ENCODE measurements around the gene LRRC40. TPM values are rescaled to one million over a fixed set of nuclear protein-coding genes. Genes with fewer than 3 reads are reported as not detected.

LRRC40 gene
- polyA plus RNA-seq, 3 donors, result 3.0 to 9.3 (median 5.7) TPM

DNA sequence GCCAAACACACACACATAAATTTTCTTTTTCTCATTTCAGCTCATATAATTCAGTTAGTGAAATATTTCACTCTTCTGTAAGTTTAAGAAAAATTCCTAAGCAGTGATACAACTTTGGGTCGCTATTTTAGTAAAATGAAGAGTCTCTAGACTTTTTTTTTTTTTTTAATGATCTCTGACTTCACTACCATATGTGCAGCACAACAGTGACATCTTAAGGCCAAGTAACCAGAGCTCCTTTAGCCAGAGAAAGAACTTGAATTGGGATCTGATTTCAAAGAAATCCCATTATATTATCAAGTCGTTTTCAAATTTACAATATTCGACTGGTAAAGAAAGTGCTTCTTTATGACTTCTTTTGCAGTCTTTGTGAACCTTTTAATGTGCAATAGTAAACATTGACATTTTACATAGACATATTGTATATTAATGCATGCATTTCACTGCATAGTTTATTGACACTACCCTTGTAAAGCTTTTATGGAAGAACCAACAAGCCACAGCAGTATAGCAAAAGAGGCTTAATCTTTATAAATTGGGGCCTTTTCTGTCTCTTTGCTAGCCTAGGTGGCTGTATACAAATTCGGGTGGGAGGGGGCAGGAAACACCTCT lies 62.2 kb downstream of the LRRC40 start:
- WGBS, 3 donors, result 56 to 68% (median 67%) methylated on average over 4 of the region's 4 CpGs

DNA sequence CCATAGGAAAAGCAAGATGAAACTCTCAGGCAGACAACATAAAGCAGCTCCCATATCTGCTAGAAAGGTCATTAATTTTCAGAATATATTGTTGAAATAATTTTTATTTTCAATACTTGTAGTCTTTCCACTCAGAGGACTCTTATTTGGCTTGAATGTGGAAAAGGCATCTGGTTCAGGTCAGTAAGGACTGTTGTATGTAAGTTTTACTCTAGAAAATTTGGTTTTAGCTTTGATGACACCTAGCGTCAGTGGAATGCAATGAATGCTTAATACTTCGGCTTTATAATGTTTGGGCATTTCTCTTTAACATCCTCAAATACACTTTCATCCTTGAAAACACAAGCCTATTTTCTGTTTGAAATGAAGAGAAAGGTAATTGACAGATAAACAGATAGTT lies 63.3 kb downstream of the LRRC40 start:
- 55 to 67% (median 65%) methylated on average over 2 of the region's 2 CpGs for WGBS, 3 donors
- H3K27ac ChIP-seq (ENCODE audit: low read depth, low read length), result no peak overlapping the region

More for the DNA sequence above, 62.2 kb downstream of the LRRC40 start:
- H3K27ac ChIP-seq (ENCODE audit: low read depth, low read length), result no peak overlapping the region

DNA sequence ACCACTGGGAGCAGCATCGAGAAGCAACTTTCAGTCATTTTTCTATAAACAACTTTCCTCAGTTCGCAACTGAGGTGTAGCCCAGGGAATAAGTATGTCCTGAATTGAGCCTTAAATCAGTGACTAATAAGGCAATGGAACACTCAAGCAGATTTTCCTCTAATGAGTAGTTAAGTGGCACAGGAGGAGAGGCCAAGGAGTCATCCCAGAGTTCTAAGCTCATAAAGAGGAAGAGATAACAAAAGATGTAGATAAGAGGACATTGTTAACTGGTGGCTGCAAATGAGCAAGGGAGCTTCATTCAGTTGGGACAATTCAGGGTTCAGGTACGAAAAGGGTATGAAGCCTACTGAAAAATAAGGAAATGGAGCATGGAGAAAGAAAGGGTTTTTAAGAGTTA lies 64.5 kb downstream of the LRRC40 start:
- 68 to 71% (median 68%) methylated on average over 3 of the region's 3 CpGs for WGBS, 3 donors
- H3K27ac ChIP-seq (ENCODE audit: low read depth, low read length), result no peak overlapping the region

DNA sequence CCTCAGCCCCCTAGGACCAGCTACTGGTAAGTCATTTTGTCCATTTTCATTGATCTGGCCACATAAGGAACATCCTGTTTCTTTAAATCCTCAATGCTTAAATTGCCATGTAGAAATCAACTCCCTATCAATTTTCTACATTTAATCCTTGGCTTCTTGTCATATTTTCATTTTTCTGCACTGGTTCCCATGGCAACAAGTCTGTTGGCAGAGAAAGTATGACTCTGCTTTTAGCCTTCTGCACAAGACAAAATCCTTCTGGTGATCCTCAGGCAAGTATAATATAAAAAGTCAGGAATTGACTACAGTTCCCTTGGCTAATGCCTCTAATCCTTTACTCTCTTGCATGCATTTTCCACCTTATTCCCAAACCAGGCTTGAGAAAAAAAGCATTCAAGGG lies 65.0 kb downstream of the LRRC40 start:
- no peak overlapping the region for H3K27ac ChIP-seq (ENCODE audit: low read depth, low read length)

DNA sequence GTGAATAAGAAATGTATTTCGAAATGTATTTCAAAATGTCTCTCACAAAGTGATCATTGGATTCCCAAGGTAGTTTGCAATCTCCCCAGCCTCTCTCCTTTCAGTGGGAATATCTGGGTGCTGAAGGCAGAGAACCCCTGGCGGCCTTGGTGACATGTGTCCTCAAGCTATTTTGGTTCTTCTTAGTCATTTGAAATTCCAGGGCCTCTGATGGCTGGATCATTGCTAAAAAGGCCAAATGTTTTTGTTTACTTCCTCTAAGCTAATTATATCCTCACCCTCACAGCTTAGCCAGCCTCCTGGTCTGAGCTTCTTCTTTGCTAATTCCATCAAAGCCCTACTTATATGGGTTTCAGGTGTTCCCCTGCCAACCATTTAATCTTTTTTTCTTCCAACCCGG lies 71.2 kb downstream of the LRRC40 start:
- H3K27ac ChIP-seq (ENCODE audit: low read depth, low read length), result no peak overlapping the region
- 69 to 83% (median 74%) methylated on average over 3 of the region's 3 CpGs for WGBS, 3 donors

DNA sequence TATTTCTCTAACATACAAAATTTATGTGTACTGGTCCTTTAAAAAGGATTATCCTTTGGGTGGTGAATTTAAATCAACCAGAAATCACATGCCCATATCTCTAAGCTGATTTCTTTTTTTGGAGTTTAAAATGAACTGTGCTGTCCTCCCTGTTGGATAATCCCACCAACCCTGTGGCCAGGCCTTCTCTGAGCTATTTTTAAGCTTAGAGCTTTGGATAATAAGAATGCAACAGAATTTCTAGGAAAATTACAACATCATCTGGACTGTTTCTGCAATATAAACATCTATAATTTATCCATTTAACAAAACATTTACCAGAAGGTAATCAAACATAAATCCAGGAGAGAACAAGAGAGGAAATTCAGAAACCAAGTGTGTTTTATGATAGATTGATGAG lies 88.3 kb downstream of the LRRC40 start:
- no peak overlapping the region for H3K27ac ChIP-seq (ENCODE audit: low read depth, low read length)

DNA sequence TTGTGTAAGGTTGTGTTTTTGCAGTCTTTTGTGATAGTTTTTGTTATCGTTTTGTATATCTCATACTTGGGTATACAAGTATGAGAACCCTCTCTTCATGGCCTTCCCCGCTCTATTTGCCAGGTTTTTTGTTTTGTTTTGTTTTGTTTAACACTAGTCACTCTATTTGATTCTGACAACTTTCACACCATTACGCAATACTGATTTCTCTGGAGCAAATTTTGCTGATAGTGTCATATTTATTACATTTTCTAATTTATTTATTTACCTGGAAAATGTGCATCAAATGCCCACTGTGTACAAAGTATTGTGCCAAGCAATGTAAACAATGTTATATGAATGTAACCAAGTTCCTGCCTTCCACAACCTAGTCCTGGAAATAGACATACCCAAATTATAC lies 90.1 kb downstream of the LRRC40 start:
- 80 to 91% (median 85%) methylated on average over 3 of the region's 3 CpGs for WGBS, 3 donors
- no peak overlapping the region for H3K27ac ChIP-seq (ENCODE audit: low read depth, low read length)

DNA sequence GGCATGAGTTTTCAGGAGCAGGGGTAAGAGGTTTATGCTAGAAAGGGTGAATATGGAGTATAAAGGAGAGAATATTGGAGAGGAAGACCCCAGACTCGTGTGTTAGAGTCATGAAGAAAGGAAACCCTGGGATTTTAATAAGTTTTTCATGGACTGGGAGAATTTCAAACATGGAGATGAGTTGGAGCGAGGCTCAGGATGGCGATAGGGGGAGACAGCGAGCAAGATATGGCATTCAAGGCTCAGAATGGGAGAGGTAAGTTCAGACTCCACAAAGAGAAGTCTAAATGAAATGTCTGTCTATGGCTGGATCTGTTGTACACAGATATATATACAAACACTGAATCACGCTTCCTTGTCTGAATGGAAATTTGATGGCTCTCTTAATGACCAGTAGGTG lies 92.5 kb downstream of the LRRC40 start:
- no peak overlapping the region for H3K27ac ChIP-seq (ENCODE audit: low read depth, low read length)
- WGBS, 3 donors, result 71 to 91% (median 85%) methylated on average over 5 of the region's 5 CpGs

DNA sequence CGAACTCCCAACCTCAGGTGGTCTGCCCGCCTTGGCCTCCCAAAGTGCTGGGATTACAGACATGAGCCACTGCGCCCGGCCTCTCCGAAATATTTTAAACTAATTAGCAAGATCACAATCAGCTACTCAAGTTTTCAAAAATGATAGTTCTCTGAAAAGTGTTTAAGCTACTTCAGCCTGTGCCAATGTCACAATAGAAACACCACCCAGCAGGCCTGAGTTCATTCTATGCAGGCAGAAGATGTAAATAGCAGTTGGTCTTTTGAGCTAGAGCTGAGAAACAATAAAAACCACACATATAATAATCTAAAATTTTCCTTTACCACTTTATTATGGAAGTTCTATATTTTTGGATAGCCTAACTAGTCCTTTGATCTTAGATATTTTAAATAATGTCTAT lies 96.1 kb downstream of the LRRC40 start:
- 91 to 94% (median 92%) methylated on average over 5 of the region's 5 CpGs for WGBS, 3 donors
- H3K27ac ChIP-seq (ENCODE audit: low read depth, low read length), result no peak overlapping the region

DNA sequence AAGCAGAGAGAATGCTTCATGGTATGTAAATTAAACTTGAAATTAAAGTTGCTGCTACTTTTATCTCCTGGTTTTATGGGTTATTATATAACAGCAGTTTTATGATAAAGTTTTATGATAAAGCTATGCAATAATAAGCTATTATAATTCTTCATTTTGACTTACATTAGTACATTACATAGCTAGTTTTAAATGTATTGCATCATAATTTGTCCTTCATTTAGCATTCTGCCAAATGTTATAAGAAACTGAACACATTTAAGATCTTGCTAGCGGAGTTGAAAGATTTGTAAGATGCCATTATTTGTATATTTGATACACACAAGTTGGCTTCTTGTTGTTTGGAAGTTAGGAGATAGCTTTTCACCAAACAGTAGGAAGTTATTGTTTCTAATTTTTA lies 101.6 kb downstream of the LRRC40 start:
- no peak overlapping the region for H3K27ac ChIP-seq (ENCODE audit: low read depth, low read length)
- WGBS, 3 donors, result 85 to 87% (median 87%) methylated on average over 1 of the region's 1 CpG

DNA sequence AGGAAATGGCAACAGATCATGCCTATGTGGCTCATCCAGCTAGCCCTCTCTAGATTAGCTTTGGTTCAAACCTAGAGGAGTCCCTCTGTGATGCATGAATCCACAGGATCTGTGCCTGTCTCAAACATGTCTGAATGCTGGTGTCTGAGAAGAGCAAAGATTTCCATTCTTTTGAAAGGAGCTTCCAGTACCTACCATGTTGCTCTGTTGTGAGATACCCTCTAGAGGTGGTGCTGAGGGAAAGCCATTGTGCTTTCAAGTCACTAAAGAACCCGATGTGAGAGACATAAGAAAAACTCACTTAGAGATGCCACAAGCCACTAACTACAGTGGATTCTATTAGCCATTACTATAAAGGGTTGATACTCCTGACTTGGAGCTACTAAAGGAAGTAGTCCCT lies 103.6 kb downstream of the LRRC40 start:
- 59 to 89% (median 85%) methylated on average over 1 of the region's 1 CpG for WGBS, 3 donors

DNA sequence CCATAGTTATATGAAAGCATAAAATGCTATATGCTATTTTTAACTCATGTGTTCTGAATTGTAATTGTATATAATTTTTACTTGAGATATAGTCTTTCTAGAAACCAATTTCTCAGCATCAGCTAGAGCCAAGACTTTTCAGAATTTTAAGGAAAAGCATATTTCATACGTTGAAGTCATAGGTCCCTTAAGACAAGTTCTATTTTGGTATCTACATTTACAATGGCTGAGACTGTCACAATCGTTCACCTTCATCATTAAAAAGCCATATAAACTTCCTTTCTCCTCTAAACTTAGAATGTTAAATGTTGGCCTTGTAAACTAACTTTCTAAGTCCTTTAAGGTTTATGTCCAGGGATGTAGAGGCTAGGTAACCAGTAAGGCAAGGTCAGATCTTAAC lies 104.1 kb downstream of the LRRC40 start:
- no peak overlapping the region for H3K27ac ChIP-seq (ENCODE audit: low read depth, low read length)
- 46 to 66% (median 58%) methylated on average over 2 of the region's 2 CpGs for WGBS, 3 donors

More for the DNA sequence above, 103.6 kb downstream of the LRRC40 start:
- H3K27ac ChIP-seq (ENCODE audit: low read depth, low read length), result no peak overlapping the region

Other genes starting within 250 kb of the LRRC40 start
- gene SRSF11, start 15.8 kb upstream of the LRRC40 start, polyA plus RNA-seq, result 100 to 1,000 TPM in 1 of 3 donors, 10 to 100 TPM in 2; 62.9 to 110 (median 80.0) TPM
- gene ANKRD13C, start 149.1 kb upstream of the LRRC40 start, polyA plus RNA-seq, result 10 to 100 TPM in 2 of 3 donors, 1 to 10 TPM in 1; 4.9 to 13.8 (median 10.6) TPM
- gene CTH, start 205.7 kb upstream of the LRRC40 start, polyA plus RNA-seq, result 1 to 10 TPM; 5.5 to 8.6 (median 6.8) TPM